Activated CD8-positive, alpha-beta memory T cell treated with anti-CD3 and anti-CD28 coated beads for 36 hours (primary cell): Measurements from ENCODE around the gene SYT2. TPM values are rescaled to one million over a fixed set of nuclear protein-coding genes. Genes with fewer than 3 reads are reported as not detected.
"Not testable (repeated sequence)": the region's sequence is repeated elsewhere in the genome, so short reads cannot be mapped to it uniquely, and the experiment has no call there.

Experiments used
- CTCF ChIA-PET: fragments of 350-600 bp; sonication (Branson Sonifier 250); formaldehyde crosslinking; loops from one replicate; lab custom pipeline; 2021; ENCODE audit warnings: antibody characterized with exemption; lab: Charles Lee
- POLR2A ChIA-PET: fragments of 350-600 bp; sonication (Branson Sonifier 250); formaldehyde crosslinking; loops from one replicate; lab custom pipeline; 2021; ENCODE audit warnings: antibody characterized with exemption; lab: Charles Lee
- total RNA-seq, 2 experiments: library from RNA; stranded (reverse); gene quantifications; one replicate each; pipeline ENCODE4 v1.2.3, GENCODE V29; 2021

SYT2 gene
- total RNA-seq, 2 experiments from 2014 or later: not detected

DNA sequence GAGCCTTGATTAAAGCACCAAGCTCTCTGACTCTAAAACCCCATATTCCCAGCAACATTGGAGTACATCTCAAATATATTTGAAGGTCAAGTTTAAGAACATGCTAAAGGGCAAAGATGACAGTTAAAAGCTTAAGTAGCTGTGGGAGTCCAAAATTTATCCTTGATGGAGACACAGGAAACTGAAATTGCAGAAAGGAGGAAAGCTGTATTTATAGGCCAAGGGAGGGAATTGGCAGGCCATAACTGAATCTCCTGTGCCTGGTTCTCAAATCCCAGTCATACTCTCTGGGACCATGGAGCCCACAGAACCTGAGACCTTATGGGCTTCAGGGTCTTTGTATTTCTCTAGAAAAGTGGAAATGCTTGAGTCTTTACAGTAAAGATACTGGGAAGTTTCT lies 167.8 kb downstream of the SYT2 start:
- POLR2A ChIA-PET, CTCF ChIA-PET: not testable (repeated sequence)

DNA sequence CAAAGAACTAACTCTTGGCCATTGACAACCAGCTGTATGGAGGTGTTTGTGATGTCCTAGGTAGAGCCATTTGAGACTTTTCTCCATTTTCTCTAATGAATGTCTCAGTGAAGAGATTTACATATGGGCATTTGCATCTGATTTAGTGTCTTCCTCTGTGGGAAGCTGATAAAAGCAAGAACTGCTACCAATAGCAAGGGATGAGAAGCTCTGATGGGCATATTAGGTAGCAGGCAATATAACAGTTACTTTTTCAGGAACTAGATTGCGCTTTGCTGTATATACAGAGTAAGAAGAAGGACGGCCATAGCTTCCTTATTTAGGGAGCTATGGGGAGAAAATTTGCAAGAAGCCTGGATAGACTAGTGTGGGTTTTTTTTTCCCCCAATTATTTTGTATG lies 169.4 kb downstream of the SYT2 start:
- POLR2A ChIA-PET, CTCF ChIA-PET: not testable (repeated sequence)

Other genes starting within 250 kb of the SYT2 start
- gene KDM5B, start 98.0 kb upstream of the SYT2 start, total RNA-seq: 10 to 100 TPM; 20.3 to 26.8 TPM
- under 1 TPM; 0.59 to 0.73 TPM for gene PCAT6, start 100.5 kb upstream of the SYT2 start, total RNA-seq
- 10 to 100 TPM; 11.4 to 11.7 TPM for gene RABIF, start 178.7 kb upstream of the SYT2 start, total RNA-seq
- 10 to 100 TPM; 37.4 to 39.3 TPM for gene KLHL12, start 216.8 kb upstream of the SYT2 start, total RNA-seq
- gene ADIPOR1, start 247.9 kb upstream of the SYT2 start, total RNA-seq: 10 to 100 TPM; 92.0 to 94.4 TPM